ENCODE data around the gene ADH4. TPM values are rescaled to one million over a fixed set of nuclear protein-coding genes. Genes with fewer than 3 reads are reported as not detected.

The ADH4 gene
- total RNA-seq = not detected in 2 replicates

GRCh38 chr4:99144070-99144469 is at the start of gene ADH4:
ADH4 (minus strand) TSS chr4:99144297; CDS start chr4:99144222, 75 bp downstream.

DNA sequence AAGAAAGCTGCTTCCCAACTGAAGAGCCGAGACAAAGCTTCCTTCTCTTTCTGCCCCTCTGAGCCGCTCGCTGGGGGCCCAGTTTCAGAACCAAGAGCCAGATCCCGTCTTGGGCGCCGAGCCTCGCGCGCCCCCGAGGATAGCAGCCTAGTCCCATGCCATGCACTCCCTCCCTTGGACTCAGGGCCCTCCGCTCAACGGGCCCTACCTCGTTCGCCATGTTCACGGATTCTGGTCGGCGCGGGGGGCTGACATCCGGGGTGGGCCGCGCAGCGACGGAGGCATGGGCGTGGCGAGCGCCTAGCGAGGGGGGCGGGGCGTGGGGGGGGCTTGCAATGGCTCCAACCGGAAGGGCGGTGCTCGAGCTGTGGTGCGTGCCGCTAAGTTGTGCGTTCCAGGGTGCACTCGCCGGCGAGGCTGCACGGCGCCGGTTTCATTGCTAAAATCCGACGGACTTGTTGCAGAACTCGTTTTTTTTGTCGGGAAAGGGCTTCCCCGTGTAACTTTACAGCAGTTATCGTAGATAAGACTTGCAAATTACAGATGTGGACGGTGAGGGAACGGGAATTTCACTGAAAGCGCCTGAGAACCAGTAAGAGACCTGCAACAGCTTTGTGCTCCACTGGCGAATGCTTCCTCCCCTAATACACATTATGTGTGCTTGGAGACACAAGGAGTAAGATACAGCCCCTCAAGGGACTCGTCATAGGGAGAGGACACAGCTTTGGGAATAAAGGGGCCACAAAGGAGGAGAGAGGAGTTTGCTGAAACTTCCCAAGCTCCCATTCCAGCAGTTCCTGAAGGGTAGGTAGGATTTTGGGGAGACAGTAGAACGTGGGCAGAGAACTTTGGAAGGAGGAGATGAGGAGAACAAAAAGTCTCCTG is 55.4 kb downstream of the ADH4 start, which contains the start of gene ADH5:
TSS of gene ADH5 (minus strand) at position 308 of the 885 bp plus-strand sequence. CDS start at position 220, 88 bp downstream.

Other genes starting within 250 kb of the ADH4 start
- gene EIF4E, start 215.2 kb downstream of the ADH4 start, total RNA-seq = 81.0 and 98.4 TPM in 2 replicates
- gene METAP1, start 148.6 kb downstream of the ADH4 start, total RNA-seq = 39.5 and 55.6 TPM in 2 replicates
- 168 and 174 TPM in 2 replicates for gene ADH5, start 55.5 kb downstream of the ADH4 start, total RNA-seq
- gene ADH6, start 74.9 kb upstream of the ADH4 start, total RNA-seq = not detected in 2 replicates
- gene ADH1A, start 146.7 kb upstream of the ADH4 start, total RNA-seq = not detected in 2 replicates
- gene ADH1B, start 177.1 kb upstream of the ADH4 start, total RNA-seq = 0.29 and 1.2 TPM in 2 replicates
- not detected in 2 replicates for gene ADH1C, start 208.4 kb upstream of the ADH4 start, total RNA-seq

Data from myometrial cell (primary cell).